PFSK-1 (cell line): ENCODE measurements around the gene MYO9A.

Experiments
- FOXP2 ChIP-seq: optimal IDR thresholded peaks from 2 replicates; pipeline ENCODE3; 2011; ENCODE audit warnings: borderline replicate concordance, control low read depth, inconsistent platforms; ENCODE audit not compliant: insufficient read depth; ENCODE audit errors: extremely low read length, extremely low read depth
- POLR2AphosphoS5 ChIP-seq: IDR thresholded peaks from 2 replicates; pipeline ENCODE4 v1.6.1; 2012; ENCODE audit warnings: low read depth, mild to moderate bottlenecking, control low read depth, low read length, moderate library complexity
- REST ChIP-seq, 2 experiments: IDR thresholded peaks; 2 replicates each; pipeline versions ENCODE4 v1.6.1 to v1.8.0; 2011 to 2012; ENCODE audit warnings: low read depth in 2 of 2, low read length in 2 of 2, control low read depth in 1 of 2, inconsistent platforms in 1 of 2, mild to moderate bottlenecking in 1 of 2, moderate library complexity in 1 of 2; ENCODE audit not compliant: insufficient read depth in 1 of 2
- SIN3A ChIP-seq: IDR thresholded peaks from 2 replicates; pipeline ENCODE4 v1.6.1; 2012; ENCODE audit warnings: mild to moderate bottlenecking, low read length, moderate library complexity, borderline replicate concordance; ENCODE audit not compliant: insufficient read depth
- TAF1 ChIP-seq: IDR thresholded peaks from 2 replicates; pipeline ENCODE4 v1.6.1; 2012; ENCODE audit warnings: low read length, control low read depth, borderline replicate concordance; ENCODE audit not compliant: insufficient read depth

The MYO9A gene

GRCh38 chr15:71810256-71811035 is 307.5 kb downstream of the MYO9A start, which contains the start of gene NR2E3:
Gene NR2E3, plus strand, starts transcription at chr15:71810554. Its CDS starts 190 bp downstream, at chr15:71810744.
- TF ChIP-seq POLR2AphosphoS5 (no peak), SIN3A (no peak), REST (IDR thresholded peaks at IDR 0.05; ENCODE audit: insufficient read depth in 1 of 2, low read depth in 2 of 2, low read length in 2 of 2) (no peak), TAF1 (no peak), FOXP2 (no peak)

GRCh38 chr15:71809346-71809745 is 308.6 kb downstream of the MYO9A start:
- TF ChIP-seq FOXP2 (no peak), REST (IDR thresholded peaks at IDR 0.05; ENCODE audit: insufficient read depth in 1 of 2, low read depth in 2 of 2, low read length in 2 of 2) (no peak), SIN3A (no peak), TAF1 (no peak), POLR2AphosphoS5 (no peak)

GRCh38 chr15:71808311-71809020 is 309.5 kb downstream of the MYO9A start:
- TF ChIP-seq REST (IDR thresholded peaks at IDR 0.05; ENCODE audit: insufficient read depth in 1 of 2, low read depth in 2 of 2, low read length in 2 of 2) (no peak), FOXP2 (no peak), TAF1 (no peak), POLR2AphosphoS5 (no peak), SIN3A (no peak)

GRCh38 chr15:71807691-71808091 is 310.3 kb downstream of the MYO9A start:
- TF ChIP-seq FOXP2 (no peak), POLR2AphosphoS5 (no peak), REST (IDR thresholded peaks at IDR 0.05; ENCODE audit: insufficient read depth in 1 of 2, low read depth in 2 of 2, low read length in 2 of 2) (no peak), TAF1 (no peak), SIN3A (no peak)
